GM19397 (cell line): Measurements from ENCODE around the gene ASRGL1.

Experiments used
- ATAC-seq: cut with Tn5 transposase; IDR thresholded peaks from one replicate; pipeline ENCODE4 v1.9.1; 2021; ENCODE audit warnings: mild to moderate bottlenecking, moderate library complexity; ENCODE audit not compliant: unreplicated experiment

The ASRGL1 gene

DNA sequence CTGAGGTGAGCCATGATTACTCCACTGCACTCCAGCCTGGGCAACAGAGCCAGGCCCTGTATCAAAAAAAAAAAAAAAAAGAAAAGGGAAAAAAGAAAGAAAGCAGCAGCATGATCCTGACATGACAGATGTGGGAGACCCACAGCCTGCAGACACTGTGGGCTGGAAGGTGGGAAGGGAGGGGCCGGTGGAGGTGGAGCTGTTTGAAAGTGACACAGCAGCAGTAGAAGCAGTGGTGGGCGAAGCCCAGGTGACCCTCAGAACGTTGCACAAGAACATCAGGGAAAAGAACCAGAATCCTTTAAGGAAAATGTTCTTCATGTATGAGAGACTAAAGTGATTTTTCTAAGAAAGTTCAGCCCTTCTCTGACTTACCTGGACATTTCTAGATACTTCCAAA lies 55.3 kb downstream of the ASRGL1 start:
- ATAC-seq: no peak

DNA sequence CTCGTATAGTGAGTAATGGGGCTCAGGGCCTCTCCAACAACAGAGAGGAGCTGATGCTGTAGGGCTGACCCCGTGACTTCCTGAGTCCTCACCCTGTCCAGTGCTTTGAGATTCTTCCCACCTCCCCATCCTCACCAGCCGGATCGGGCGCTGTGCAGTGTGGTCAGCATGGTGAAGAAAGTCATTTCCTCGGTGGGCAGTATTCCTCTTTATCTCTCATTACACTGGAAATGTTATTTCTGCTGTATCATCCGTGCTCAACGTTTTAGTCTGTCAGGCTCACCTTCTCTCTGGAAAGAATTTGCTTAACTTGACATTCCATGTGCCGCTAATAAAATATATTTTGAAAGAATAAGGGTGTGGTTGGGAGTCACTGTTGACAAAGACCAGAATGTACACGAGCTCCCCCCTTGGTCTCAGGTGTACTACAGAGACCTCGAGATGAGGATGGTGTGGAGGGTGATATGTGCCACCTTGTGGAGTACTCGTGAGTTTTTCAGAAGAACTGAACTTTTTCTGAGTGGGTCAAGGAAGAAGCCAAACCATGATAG lies 55.9 kb downstream of the ASRGL1 start:
- ATAC-seq: no peak

DNA sequence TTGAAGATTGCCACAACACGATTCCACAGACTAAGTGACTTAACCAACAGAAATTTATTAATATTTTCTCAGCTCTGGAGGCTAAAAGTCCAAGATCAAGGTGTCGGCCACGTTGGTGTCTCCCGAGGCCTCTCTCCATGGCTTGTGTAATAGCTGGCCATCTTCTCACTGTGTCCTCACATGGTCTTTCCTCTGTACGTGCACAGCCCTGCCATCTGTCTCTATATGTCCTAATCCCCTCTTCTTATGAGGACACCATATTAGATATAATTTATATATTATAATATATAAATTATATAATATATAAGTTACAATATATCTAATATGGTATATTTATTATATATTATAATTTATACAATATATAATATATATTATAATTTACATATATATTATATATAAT lies 56.5 kb downstream of the ASRGL1 start:
- no peak for ATAC-seq

DNA sequence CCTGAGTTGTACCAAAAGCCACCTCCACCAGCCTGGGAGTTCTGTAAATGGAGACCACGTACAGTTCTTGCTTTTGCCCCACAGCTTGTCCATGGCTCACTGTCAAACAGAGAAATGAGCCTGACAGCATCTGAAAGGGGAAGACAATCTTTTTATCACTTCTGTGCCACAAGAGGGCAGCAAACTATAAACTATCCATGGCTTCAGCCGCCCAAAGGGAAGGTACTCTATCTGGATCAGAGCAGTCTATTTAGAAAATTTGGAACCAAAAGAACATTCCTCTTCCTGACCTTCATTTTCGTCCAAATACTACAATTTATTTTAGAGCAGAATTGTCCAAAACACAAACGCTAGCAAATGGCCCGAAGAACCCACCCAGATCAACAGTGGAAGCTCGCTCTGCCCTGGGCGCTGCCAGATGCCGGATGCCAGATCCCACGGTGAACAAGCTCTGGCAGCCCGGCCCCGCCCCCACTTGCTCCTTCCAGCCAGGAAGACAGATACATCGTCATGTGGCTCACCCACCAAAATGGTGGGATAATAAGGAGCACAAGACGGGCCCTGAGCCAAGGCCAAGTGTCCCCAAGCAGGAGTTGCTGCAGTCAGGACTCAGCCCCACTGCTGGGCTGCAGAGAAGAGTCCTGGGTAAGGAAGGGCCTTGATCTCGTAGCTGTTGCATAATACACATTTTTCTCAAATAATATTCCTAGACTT lies 57.7 kb downstream of the ASRGL1 start:
- ATAC-seq: no peak

DNA sequence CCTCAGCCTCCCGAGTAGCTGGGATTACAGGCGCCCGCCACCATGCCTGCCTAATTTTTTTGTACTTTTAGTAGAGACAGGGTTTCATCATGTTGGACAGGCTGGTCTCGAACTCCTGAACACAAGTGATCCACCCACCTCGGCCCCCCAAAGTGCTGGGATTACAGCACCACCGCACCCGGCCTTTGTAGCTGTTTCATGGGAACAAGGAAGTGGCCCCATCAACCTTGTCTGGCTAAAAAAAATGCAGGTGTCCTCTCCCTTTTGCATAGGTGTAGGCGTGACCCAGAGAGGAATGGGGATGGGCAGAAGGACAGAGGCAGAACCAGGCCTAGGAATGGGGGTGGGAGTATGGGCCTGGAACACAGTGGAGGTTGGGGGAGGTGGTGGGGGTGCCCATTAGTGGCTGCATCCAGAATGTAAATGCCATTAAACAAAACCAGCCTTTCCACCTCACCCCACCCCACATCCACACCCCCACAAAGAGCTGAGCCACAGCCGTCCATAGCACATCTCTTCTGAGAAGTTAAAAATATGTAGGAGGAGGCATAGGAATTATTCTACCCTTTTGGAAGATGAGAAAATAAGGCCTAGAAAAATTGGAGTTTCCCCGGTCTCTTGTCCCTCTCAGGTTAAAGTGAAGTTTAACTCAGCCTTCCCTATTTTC lies 58.8 kb downstream of the ASRGL1 start:
- ATAC-seq: no peak

DNA sequence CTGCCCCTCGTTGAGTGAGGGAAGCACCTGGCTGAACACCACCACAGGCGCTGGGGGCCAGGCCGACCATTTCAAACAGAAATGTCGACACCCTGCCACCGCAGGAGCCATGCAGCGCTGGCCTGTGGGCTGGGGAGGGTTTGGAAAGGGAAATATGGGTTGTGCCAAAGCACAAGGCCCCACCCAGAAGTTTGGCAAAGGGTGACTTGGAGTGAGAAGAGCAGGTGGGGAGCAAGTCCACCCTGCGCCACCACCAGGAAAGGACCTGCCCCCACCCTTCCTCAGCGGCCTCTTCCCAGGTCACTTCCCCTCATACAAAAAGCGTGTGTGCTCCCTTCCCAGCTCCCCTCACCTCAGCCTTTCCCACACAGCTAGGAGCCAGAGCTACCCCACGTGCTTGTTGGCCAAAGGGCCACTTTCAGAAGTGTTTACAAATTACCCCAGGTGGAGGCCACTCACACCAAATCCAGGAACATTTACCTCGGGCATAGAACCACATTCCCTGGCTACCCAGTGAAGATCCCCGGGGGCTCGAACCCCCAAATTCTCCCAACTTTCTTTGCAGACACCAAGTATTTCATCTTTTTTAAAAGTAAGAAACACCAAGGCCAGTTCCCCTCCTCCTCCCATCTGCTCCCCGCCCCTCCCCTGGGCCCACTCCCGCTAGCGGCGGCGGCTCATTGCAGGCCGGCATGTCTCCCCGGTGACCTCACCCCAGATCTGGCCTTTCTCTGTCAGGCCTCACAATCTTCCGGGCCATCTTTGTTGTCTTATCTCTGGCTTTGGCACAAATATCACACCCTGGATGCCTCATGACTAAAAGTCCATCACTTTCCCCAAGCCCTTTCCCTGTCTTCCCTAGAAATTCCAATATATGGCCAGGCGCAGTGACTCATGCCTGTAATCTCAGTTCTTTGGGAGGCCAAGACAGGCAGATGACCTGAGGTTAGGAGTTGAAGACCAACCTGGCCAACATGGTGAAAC lies 61.1 kb downstream of the ASRGL1 start:
- ATAC-seq: no peak

DNA sequence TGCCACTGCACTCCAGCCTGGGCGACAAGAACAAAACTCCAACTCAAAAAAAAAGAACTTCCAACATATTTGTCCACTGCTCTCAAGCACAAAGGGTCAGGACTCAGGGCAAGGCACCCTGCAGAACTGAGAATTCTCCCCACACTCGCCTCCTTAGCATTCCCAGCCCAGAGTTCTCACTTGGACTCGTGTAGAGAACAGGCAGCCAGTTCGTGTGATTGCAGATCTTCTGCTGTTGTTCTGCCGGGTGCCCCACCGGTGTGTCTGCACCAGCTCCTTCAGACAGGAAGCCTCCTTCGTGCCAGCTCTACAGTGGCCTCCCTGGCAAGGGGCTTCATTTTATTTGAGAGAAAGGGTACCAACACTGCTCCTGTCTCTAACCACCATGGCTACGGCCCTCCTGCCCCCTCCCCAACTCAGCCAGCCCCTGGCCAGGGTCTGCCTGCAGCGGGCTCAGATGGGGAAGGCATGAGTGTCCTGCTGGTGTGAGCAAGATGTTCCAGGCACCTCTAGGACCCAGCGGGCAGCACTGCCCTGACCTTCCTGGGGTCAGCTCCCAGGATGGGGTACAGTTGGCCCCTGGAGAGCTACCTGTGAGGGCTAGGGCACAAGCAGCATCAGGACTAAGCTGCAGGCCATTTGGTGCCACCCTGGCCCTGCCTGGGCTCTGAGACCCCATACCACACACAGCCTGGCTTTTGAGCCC lies 62.1 kb downstream of the ASRGL1 start:
- ATAC-seq: no peak

DNA sequence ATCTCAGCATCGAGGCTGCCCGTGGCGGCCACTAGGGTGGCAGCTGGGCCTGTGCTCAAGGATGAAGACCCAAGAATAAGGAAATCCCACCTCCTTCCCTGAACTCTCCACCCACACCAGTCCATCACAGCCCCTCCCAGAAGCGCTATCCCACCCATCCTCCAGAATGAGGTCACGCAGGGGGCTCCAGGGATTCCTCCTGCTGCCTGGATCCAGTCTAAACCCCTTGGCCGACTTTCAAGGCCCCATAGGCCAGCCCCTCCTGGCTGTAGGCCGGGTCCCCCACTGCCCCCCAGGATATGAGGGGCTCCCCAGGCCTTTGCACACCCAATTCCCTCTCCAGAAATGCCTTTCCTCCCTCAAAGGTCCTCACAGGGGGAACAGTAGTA lies 62.6 kb downstream of the ASRGL1 start:
- no peak for ATAC-seq

DNA sequence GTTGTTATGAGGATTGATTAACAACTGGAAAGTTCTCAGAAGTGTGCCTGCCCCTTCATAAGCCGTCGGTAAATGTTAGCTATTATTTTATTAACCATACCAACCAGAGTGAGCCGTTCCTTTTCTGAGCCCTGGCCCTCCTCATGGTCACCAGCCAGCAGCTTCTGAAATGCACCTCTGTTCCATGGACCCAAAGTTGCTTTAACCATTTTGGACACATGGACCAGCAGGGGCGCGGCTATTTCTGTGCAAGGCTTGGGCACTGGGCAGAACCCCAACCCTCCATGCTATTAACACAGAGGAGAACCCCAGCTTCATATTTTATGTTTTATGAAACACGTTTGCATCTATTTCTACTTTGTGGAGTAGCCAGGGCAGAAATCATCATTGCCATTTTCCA lies 63.0 kb downstream of the ASRGL1 start:
- ATAC-seq: no peak

DNA sequence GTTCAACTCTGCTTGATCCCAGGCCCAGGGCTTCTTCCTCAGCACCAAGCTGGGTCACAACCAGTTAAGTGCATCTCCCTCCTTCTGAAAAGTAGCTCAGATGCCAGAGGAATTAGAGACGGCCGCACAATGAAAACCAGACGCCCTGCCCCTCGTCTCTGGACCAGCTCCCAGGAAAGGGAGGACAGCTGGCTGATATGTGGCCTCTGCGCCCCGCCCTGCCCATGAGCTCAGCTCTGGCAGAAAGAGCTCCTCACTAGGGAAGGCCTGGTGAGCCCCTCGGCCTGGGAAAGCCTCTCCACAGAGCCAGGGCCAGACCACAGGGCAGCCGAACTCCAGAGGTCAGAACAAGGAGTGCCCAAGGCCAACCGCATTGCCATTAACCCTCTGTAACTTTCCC lies 63.5 kb downstream of the ASRGL1 start:
- ATAC-seq: no peak

DNA sequence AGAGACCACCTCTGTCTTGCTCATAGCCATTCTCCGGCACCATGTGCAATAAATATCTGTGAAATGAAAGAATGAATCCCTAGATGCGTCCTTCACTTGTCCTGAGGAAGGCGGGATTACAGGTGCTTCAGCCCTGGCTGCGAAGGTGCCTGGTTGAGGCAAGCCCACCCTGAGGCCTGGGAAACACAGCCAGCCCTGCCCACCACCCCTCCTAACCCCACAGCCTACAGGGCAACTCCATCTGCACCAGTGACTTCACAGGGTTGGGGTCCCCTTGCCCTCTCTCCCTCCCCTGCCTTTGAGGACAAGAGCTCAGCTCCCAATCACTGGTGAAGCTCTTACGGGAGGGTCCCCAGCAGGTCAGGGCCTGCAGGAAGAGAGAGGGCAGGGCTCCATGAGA lies 64.1 kb downstream of the ASRGL1 start:
- ATAC-seq: no peak

DNA sequence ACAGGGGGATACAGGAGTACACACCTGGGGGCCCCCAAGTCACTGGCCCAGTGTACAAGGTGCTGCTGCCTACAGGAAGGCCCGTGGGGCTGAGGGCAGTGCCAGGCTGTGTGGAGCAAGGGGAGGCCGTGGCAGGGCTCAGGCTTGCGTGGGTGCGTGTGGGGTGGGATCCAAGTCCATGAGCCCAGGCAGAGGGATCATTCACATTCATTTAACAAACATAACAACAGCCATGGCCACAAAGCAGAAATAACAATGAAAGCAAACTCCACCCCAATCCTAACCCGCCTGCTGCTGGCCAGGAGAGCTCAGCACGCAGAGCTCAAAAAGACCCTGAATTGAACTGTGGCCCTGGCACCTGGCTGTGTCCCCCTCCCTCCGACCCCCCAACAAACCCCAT lies 64.6 kb downstream of the ASRGL1 start:
- no peak for ATAC-seq

DNA sequence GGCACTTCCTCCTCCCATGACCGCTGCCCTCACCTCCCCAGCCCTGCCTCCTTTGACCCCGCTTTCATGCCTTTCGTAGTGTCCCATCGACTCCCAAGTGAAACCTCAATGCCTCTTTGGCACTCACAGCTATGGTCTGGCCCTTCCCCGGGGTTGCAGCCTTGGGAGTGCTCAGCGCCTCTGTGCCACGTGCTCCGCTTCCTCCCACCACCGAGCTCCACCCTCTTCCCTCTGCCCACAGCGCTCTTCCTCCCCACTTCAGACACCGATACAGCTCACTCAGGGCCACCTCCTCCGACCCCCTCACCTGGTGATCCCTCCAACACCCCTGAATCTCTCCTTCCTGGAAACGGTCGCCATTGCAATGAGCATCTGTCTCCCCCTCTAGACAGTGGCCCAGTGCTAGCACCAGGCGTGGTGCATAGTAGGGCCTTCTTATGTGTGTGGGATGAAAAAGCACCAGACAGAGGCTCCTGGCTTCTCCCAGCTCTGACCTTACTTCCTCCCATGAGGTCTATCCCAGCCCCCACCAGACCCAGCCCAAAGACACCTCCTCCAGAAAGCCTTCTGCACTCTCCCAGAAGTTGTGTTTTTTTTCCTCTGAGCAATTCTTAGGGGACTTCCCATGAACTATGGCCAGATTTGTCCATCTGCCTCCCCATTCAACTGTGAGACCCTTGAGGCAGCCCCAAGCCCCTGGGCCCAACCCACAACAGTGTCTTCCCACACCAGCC lies 65.1 kb downstream of the ASRGL1 start:
- no peak for ATAC-seq

DNA sequence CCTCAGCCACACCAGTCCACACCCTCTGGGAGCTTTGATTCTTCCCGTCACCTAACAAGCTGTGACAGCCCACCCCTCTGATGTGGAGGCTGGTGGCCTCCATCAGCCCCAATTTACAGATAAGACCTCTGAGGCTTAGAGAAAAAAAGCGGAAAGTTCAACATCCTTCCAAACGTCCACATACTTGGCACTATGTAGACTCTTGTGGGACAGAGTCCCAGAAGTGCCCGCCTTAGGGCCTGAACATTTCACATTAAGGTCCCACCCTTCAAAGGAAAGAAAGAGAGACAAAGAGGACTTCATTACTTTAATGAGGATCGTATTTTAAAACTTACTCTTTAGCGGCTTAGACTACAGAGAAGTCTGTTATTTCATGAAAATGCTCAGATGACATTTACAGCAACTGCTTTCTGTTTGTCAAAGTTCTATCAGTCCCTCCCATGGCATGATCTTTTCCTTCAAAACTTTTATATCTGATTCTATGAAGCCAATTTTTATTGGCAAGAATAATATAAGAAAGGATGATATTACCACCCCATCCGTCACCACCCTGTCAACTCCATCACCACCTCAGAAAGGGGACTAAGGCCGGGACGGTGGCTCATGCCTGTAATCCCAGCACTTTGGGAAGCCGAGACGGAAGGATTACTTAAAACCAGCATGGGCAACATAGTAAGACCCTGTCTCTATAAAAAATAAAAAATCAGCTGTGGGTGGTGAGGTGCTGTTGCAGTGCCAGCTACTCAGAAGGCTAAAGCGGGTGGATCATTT lies 65.9 kb downstream of the ASRGL1 start:
- ATAC-seq: no peak

DNA sequence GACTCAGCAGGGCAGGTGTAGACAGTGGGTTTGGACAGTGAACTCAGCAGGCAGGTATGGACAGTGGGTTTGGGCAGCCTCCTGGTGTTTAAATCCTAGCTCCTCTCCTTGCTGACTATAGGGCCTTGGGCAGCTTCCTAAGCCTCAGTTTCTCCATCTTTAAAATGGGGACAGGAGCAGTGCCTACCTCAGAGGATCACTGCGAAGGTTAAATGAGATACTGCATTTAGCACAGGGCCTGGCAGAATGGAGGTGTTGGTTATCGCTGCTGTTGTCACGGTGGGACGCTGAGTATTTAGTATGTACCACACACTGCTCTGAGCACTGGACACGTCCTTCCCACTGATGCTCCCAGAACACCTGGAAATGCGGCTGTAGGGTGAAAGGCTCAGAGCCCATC lies 67.2 kb downstream of the ASRGL1 start:
- no peak for ATAC-seq

DNA sequence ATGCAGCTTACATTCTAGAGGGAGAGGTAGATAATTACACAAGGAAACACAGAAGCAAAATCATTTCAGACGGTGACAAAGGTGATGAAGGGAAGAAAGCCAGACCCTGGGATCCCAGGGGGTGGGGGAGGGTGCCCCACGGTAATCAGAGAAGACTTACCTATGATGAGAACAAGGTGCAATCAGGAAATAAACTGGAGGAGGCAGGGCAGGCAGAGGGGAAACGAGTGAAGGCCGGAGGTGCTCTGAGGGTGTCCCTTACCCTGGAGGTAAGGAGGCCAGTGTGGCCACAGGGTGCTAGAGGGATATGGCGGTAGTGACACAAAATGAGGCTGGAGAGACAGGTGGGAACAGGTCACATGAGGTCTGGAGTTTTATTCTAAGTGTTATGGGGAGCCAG lies 67.7 kb downstream of the ASRGL1 start:
- ATAC-seq: no peak

DNA sequence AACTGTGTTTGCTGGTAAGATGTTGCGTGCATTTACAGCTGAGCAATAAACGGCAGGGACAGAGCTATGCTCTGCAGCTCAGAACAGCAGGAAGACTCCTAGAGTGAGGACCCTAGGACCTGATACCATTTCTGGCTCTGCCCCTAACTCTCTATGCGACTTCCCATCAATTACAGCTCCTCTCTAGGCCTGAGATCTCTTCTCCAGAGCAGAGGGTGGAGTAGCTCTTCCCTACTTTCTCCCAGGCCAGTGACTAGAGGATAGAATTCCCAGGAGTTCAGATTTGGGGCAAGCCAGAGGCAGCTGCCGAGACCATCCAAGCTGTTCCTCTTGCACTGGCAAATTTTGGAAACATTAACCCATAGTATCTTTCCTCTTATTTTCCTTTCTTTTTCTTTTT lies 68.8 kb downstream of the ASRGL1 start:
- no peak for ATAC-seq

DNA sequence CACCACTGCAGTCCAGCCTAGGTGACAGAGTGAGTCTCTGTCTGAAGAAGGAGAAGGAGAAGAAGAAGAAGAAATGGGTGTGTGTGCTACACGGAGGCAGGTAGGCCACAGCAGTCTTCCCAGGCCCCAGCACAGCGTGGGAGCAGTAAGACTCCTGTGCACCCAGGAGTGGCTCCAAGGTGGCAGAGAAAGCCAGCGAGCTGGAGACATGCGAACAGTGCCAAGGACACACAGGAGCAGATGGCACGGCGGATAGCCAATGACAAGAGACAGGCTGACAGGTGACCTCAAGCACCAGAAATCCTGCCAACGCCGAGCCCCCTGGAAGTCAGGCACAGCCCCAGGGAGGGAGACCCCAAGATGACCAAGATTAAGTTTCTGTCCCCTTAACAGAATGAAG lies 72.6 kb downstream of the ASRGL1 start:
- no peak for ATAC-seq

DNA sequence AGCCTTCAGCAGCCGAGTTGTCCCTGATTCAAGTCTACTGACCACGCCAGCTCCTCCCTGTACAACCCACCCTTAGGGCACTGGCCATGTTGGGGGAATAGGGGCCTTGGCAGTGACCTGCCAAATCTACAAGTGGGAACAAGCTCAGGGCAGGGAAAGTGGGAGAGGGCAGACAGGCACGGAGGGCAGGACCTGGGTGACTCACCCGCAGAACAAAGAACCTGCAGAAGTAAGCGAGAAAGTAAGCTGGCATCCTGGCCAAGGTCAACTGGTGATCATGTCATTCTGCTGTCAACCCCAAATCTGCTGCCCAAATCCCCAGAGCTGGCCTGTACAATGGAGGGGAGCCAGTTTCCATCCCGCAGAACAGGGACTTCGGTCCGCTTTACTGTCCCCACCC lies 73.7 kb downstream of the ASRGL1 start:
- ATAC-seq: no peak
